HG02610 (cell line): ENCODE measurements around the gene PITPNC1.
"Not testable (repeated sequence)": the region's sequence is repeated elsewhere in the genome, so short reads cannot be mapped to it uniquely, and the experiment has no call there.

ENCODE experiments used
- ATAC-seq: cut with Tn5 transposase; IDR thresholded peaks from one replicate; pipeline ENCODE4 v1.9.1; 2021; ENCODE audit warnings: mild to moderate bottlenecking, moderate library complexity; ENCODE audit not compliant: unreplicated experiment

PITPNC1 gene

GRCh38 chr17:67376737-67377487 lies at the start of gene PITPNC1:
Gene PITPNC1 (plus strand): TSS chr17:67377281.
- peak; percentile 81 for ATAC-seq

GRCh38 chr17:67328026-67328425 lies 49.1 kb upstream of the PITPNC1 start:
- ATAC-seq: no peak

DNA sequence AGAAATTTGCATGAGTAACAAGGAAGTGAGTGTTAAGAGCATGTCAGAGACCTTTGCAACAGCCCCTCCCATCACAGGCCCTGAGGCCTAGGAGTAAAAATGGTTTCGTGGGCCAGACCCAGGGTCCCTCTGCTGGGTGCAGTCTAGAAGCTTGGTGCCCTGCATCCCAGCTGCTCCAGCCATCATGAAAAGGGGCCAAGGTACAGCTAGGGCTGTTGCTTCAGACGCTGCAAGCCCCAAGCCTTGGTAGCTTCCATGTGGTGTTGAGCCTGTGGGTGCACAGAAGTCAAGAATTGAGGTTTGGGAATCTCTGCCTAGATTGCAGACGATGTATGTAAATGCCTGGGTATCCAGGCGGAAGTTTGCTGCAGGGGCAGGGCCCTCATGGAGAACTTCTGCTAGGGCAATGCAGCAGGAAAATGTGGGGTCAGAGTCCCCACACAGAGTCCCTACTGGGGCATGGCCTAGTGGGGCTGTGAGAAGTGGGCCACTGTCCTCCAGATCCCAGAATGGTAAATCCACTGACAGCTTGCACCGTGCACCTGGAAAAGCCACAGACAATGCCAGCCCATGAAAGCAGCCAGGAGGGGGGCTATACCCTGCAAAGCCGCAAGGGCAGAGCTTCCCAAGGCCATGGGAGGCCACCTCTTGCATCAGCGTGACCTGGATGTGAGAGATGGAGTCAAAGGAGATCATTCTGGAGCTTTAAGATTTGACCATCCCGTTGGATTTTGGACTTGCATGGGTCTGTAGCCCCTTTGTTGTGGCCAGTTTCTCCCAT lies 45.5 kb upstream of the PITPNC1 start:
- ATAC-seq: not testable (repeated sequence)

GRCh38 chr17:67332162-67332508 lies 44.9 kb upstream of the PITPNC1 start:
- ATAC-seq: not testable (repeated sequence)

- no peak for ATAC-seq
Measured at GRCh38 chr17:67335245-67335835, 41.7 kb upstream of the PITPNC1 start.

- no peak for ATAC-seq
Measured at GRCh38 chr17:67336859-67337258, 40.2 kb upstream of the PITPNC1 start.

DNA sequence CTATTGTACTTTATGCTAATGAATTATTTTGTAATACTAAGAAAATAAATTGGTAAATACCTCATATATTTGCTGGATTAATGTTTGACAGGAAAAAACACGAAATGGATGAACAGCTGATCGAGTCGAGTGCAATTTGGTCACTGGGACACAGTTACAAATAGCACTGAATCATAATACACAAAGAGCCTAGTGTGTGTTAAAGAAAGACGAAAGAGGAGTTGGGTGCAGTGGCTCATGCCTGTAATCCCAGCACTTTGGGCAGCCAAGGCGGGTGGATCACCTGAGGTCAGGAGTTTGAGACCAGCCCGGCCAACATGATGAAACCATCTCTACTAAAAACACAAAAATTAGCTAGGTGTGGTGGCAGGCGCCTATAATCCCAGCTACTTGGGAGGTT lies 38.7 kb upstream of the PITPNC1 start:
- not testable (repeated sequence) for ATAC-seq

DNA sequence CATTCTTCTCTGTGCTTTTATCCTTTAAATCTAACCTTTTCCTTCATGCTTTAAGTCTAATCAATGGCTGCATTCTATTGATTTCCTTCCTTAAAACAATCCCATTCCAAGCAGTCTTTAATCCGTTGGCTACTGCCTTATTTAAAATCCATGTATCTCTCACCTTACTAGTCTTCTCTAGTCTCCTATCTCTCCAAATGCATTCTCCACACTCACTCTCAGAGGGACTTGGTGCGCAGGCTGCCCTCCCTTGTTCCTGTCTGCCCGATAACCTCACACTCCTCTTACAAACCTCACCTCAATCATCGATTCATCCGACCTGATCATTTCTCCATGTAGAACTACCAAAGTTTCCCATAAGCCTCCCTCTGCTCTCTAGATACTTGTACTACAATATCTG lies 33.8 kb upstream of the PITPNC1 start:
- no peak for ATAC-seq

DNA sequence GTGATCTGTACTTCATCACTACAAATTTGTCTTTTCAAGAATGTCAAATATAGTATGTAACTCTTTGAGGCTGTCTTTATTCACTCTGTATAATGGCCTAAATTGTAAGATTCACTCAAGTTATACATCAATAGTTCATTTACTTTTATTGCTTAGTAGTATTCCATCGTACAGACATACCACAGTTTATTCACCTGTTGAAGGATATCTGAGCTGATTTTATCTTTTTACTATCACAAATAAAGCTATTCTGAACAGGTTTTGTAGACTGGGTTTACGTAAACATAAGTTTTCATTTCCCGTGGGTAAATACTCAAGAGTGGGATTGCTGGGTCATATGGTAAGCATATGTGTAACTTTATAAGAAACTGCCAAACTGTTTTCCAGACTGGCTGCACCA lies 29.3 kb upstream of the PITPNC1 start:
- ATAC-seq: no peak

GRCh38 chr17:67349420-67349819 lies 27.7 kb upstream of the PITPNC1 start:
- no peak for ATAC-seq

DNA sequence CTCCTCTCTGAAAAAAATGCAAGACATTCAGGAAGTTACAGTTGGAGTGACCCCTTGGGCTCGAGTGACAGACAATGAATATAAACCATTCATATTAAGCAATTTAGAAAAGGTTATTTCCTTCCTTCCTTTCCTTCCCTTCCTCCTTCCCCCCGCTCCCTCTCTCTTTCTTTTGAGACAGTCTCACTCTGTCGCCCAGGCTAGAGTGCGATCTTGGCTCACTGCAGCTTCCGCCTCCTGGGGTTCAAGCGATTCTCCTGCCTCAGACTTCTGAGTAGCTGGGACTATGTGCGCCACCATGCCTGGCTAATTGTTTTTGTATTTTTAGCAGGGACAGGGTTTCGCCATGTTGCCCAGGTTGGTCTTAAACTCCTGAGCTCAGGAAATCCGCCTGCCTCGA lies 23.9 kb upstream of the PITPNC1 start:
- no peak for ATAC-seq

- no peak for ATAC-seq
Measured at GRCh38 chr17:67353929-67354574, 23.0 kb upstream of the PITPNC1 start.

DNA sequence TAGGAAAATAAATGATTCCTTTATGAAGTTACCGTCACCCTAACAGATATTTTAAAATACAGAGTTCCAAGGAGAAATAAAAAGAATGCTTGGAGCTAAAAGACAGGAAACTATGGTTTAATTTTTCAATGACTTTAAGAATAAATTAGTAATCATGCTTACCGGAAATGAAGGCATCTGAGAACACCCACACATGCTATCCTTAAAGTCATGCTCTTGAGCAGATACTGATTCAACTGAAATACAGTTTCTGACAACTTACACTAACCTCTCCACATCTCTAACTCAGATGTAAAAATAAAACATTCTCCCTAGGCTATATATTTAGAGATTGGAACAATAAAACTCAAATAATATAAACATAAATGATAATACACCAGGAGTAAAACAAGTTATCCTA lies 18.5 kb upstream of the PITPNC1 start:
- ATAC-seq: no peak

DNA sequence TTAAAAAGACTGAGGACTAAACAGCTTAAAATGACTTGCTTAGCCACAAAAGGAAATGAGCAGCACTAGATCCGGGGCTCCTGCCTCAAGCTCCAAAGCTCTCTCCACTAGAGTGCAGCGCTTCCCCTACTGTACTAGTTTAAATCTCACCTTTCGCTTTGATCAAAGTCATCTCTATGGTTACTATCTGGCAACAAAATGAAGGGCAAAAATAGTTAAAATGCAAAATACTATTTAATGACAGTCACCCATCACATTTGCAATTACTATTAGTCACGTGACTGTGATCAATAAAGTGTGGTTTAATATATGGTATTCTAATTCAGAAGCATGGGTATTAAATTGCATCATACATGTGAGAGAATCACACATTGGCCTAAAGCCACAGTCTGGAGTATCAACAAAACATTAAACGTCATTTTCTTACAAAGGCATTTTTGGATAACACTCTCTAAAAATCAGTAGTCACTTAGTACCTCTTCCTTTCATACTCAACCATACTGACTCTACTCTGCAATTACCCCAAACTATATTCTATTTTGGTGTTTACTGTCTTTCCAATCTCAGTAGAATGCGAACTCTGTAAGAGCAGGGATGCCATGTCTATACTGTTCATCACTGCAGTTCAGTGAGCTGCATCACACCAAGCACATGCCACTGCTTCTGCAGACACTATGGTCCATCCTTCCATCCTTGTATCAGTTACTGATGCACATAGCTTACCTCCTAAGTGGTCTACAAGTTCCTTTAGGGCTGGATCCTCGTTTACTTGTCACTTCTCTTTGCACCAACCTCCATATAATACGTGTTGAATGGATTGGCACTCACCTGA lies 16.9 kb upstream of the PITPNC1 start:
- ATAC-seq: no peak

DNA sequence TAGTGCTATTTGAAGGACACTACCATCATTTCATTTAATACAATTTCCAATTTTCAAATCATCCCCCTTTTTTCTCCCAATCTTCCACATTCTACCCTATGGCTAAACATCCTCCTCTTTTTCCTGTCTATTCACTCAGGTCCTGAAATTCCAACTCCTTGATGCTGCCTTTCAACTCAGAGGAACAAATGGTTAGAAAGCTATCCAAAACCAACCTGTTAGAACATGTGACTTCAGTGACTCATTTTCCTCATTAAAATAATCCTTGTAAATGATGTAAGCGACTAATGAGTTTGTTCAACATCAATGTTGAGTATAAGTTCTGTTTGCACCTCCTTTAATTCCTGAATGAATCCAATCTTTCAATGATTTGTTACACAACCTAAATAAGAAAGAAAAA lies 16.2 kb upstream of the PITPNC1 start:
- no peak for ATAC-seq

DNA sequence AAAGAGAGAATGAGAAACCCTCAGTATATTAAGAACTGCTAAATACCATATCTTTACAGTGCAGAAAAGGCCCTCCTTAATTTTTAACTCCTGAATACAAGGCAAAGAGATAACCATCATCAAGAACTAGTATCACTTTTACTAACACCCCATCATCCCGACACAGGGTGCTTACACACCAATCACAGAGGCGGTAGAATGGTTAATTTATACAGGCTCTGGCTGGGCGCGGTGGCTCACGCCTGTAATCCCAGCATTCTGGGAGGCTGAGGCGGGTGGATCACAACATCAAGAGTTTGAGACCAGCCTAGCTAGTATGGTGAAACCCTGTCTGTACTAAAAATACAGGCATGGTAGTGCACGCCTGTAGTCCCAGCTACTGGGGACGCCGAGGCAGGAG lies 14.9 kb upstream of the PITPNC1 start:
- ATAC-seq: no peak

DNA sequence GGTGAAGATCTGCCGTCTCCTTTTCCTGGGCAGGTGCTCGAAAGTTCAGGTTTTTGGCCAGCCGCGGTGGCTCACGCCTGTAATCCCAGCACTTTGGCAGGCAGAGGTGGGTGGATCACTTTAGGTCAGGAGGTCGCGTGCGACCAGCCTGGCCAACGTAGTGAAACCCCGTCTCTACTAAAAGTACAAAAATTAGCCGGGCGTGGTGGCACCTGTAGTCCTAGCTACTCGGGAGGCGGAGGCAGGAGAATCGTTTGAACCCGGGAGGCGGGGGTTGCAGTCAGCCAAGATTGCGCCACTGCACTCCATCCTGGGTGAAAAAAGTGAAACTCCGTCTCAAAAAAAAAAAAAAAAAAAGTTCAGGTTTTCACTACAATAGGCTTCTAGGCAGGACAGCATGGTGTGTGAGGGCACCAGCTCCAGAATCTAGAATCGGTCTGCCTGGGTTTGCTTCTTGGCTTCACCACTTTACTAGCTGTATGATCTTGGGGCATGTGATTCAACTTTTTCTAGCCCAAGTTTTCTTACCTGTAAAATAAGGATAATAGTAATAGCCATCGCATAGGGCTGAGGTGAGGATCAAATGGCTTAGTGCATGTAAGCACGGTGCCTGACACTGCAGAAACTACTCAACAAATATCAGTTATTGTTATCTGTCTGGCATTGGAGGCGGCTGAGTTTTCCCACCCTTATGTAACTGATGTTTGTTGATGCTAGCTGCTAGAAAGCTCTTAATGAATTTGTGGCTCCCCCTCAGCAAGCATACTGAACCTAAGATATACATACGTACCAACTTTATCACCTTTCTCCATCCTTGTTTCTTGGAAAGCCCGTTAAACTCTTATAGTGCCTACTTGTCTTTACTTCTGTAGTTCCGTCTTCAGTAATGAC lies 12.0 kb upstream of the PITPNC1 start:
- no peak for ATAC-seq

- peak; percentile 21 for ATAC-seq
Measured at GRCh38 chr17:67365738-67366192, 11.3 kb upstream of the PITPNC1 start.
